Peyer's patch (tissue), 4 donors: ENCODE measurements around the gene ARMH2. TPM values are rescaled to one million over a fixed set of nuclear protein-coding genes. Genes with fewer than 3 reads are reported as not detected.

Experiments
- DNase-seq, 3 donors: peaks; one replicate each; pipeline ENCODE4 v3.0.0-alpha.2; 2017 to 2019
- H3K27ac ChIP-seq, 4 donors: fragments of 200-600 bp; sonication (generic); one replicate each; pipeline ENCODE4 v1.5.1; 2016 to 2019
- H3K27me3 ChIP-seq, 2 donors: fragments of 200-600 bp; sonication (generic); one replicate each; pipeline ENCODE4 v1.5.1; 2019
- H3K36me3 ChIP-seq, 3 donors: fragments of 200-600 bp; sonication (generic); one replicate each; pipeline ENCODE4 v1.5.1; 2016 to 2019
- H3K4me1 ChIP-seq, 4 donors: fragments of 200-600 bp; sonication (generic); one replicate each; pipeline ENCODE4 v1.5.1; 2016 to 2019
- H3K4me3 ChIP-seq, 4 donors: fragments of 200-600 bp; sonication (generic); 1 replicate in 3 of 4; 2 replicates in 1 of 4; pipeline ENCODE4 v1.5.1; 2016 to 2019; ENCODE audit warnings: mild to moderate bottlenecking in 1 of 4
- H3K9me3 ChIP-seq, 4 donors: fragments of 200-600 bp; sonication (generic); one replicate each; pipeline ENCODE4 v1.5.1; 2016 to 2019; ENCODE audit warnings: mild to moderate bottlenecking in 1 of 4
- POLR2A ChIP-seq, 2 donors: fragments of 450-650 bp; IDR thresholded peaks; one replicate each; pipeline ENCODE4 v1.5.1; 2017; ENCODE audit warnings: antibody characterized with exemption in 2 of 2, mild to moderate bottlenecking in 2 of 2, moderate library complexity in 2 of 2
- total RNA-seq, 4 donors: library from RNA; depleted of rRNA; stranded (reverse); fragments of >200 nt; gene quantifications; one replicate each; pipeline ENCODE4 v1.1.0, GENCODE V29; 2016
- TF ChIP-seq, protein P1 (sequence below), 6 experiments: fragments of 450-650 bp in 4 of 6; fragments of 200-600 bp in 2 of 6; sonication (generic) in 1 of 6; IDR thresholded peaks; one replicate each; pipeline ENCODE4 v1.5.1; 2017 to 2019; ENCODE audit warnings: antibody characterized with exemption in 6 of 6, mild to moderate bottlenecking in 3 of 6, moderate library complexity in 1 of 6

The ARMH2 gene
- total RNA-seq, 4 donors from 2014 or later, result not detected

DNA sequence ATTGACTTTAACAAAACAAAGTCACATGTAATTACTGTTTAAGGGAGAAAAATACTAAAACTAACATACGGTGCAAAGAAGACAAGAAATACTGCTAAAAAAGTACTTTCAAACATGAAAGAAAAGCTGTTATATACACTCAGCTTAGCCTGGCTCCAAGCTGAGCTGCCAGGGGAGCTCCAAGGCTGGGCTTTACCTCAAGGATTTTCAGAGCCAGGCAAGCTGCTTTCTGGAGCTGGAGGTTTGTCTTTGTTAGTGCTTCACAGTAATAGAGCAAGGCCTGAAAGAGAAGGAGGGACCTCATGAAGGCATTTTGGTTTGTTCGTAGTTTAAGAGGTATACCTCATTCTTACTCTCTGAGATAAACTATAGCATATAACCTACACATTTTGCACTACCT lies 19.6 kb upstream of the ARMH2 start:
- Histone ChIP-seq H3K9me3 (no peaks in the 10 kb centered on the region), H3K27ac (no peak overlapping the region)

DNA sequence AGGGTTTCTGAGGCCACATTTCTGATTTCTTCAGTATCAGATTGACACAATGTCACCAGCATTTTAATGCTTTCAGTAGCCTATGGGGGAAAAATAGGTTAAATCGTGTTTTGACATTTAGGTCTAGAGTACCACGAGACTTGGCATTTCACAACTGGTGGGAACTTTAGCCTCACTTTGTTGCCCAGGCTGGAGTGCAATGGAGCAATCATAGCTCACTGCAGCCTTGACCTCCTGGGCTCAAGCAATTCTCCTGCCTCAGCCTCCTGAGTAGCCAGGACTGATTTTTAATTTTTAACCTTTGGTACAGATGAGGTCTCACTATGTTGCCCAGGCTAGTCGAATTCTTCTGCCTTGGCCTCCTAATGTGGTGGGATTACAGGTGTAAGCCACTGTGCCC lies 11.0 kb upstream of the ARMH2 start:
- Histone ChIP-seq H3K36me3 (no peaks in the 10 kb centered on the region), H3K9me3 (no peaks in the 10 kb centered on the region), H3K27me3 (no peaks in the 10 kb centered on the region), H3K27ac (no peak overlapping the region), H3K4me3 (no peak overlapping the region), H3K4me1 (no peaks in the 10 kb centered on the region)
- TF ChIP-seq POLR2A (IDR thresholded peaks at IDR 0.05), result no peak
- TF ChIP-seq, protein P1, sequence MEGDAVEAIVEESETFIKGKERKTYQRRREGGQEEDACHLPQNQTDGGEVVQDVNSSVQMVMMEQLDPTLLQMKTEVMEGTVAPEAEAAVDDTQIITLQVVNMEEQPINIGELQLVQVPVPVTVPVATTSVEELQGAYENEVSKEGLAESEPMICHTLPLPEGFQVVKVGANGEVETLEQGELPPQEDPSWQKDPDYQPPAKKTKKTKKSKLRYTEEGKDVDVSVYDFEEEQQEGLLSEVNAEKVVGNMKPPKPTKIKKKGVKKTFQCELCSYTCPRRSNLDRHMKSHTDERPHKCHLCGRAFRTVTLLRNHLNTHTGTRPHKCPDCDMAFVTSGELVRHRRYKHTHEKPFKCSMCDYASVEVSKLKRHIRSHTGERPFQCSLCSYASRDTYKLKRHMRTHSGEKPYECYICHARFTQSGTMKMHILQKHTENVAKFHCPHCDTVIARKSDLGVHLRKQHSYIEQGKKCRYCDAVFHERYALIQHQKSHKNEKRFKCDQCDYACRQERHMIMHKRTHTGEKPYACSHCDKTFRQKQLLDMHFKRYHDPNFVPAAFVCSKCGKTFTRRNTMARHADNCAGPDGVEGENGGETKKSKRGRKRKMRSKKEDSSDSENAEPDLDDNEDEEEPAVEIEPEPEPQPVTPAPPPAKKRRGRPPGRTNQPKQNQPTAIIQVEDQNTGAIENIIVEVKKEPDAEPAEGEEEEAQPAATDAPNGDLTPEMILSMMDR (IDR thresholded peaks at IDR 0.05), result no peak
- no peak for DNase-seq

More for the DNA sequence above, 19.6 kb upstream of the ARMH2 start:
- Histone ChIP-seq H3K4me3 (no peak overlapping the region), H3K36me3 (no peaks in the 10 kb centered on the region), H3K27me3 (no peaks in the 10 kb centered on the region), H3K4me1 (no peaks in the 10 kb centered on the region)
- no peak for DNase-seq
- TF ChIP-seq POLR2A (IDR thresholded peaks at IDR 0.05), result no peak
- TF ChIP-seq, protein P1 (IDR thresholded peaks at IDR 0.05), result no peak

- H3K27ac ChIP-seq, result no peak overlapping the region
- TF ChIP-seq POLR2A (IDR thresholded peaks at IDR 0.05), result no peak
- no peaks in the 10 kb centered on the region for H3K36me3 ChIP-seq
- DNase-seq, result no peak
- H3K27me3 ChIP-seq, result no peaks in the 10 kb centered on the region
- H3K9me3 ChIP-seq, result no peaks in the 10 kb centered on the region
- no peak overlapping the region for H3K4me3 ChIP-seq
- no peaks in the 10 kb centered on the region for H3K4me1 ChIP-seq
Observed at GRCh38 chr6:24807584-24807983, 8.9 kb upstream of the ARMH2 start.

DNA sequence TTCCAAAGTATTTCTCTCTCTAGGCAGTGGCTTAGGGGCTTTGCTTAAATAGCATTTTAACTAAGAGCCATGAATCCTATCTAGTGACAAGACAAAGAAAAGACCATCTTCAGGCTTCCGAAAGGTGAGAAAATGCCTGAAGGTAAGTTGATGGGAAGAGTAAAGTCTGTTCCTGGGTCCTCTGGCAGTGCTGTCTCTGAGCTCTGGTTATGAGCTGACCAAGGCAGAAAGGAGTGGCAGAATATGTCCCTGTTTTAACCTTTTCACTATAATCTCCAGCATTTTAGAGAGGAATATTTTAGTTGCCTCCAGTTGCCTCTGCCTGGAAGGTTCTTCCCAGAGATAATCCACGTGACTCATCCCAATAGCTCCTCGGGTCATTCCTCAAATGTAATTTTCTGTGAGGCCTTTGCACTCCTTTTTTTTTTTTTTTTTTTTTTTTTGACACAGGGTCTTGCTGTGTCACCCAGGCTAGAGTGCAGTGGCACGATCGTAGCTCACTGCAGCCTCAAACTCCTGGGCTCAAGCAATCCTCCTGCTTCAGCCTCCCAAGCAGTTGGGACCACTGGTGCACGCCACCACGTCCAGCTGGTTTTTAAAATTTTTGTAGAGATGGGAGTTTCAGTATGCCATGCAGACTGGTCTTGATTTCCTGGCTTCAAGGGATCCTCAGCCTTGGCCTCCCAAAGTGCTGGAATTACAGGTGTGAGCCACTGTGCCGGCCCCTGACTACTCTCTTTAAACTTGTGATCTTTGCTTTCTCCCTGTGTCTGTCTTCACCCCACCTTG lies 3.7 kb upstream of the ARMH2 start:
- Histone ChIP-seq H3K27me3 (no peaks in the 10 kb centered on the region), H3K36me3 (no peaks in the 10 kb centered on the region), H3K4me1 (no peaks in the 10 kb centered on the region), H3K27ac (no peak overlapping the region), H3K9me3 (no peaks in the 10 kb centered on the region), H3K4me3 (no peak overlapping the region)
- no peak for TF ChIP-seq POLR2A (IDR thresholded peaks at IDR 0.05)
- TF ChIP-seq, protein P1 (IDR thresholded peaks at IDR 0.05), result no peak
- DNase-seq, result no peak

DNA sequence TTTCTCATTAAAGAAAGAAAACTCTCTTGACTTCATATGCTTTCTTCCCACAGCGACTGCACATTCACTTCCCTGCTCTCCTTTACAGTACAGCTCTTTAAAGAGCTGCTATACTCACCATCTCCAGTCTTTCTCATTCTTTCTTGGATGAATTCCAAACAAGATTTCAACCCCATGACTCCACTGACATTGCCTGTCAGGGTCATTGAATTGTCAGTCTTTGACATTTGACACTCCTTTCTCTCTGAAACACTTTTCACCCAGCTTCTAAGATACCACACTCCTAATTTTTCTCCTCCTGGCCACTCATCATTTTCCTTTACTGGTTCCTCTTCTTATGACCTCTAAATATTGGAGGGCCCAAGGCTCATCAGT lies 811 bp upstream of the ARMH2 start:
- TF ChIP-seq, protein P1 (IDR thresholded peaks at IDR 0.05), result no peak
- no peak for TF ChIP-seq POLR2A (IDR thresholded peaks at IDR 0.05)
- H3K4me1 ChIP-seq, result no peaks in the 10 kb centered on the region

GRCh38 chr6:24797596-24798216 lies 1.0 kb downstream of the ARMH2 start:
- Histone ChIP-seq H3K36me3 (no peaks in the 10 kb centered on the region), H3K27me3 (no peaks in the 10 kb centered on the region), H3K4me1 (no peaks in the 10 kb centered on the region), H3K27ac (no peak overlapping the region), H3K9me3 (no peaks in the 10 kb centered on the region), H3K4me3 (no peak overlapping the region)
- DNase-seq, result no peak
- no peak for TF ChIP-seq POLR2A (IDR thresholded peaks at IDR 0.05)
- TF ChIP-seq, protein P1 (IDR thresholded peaks at IDR 0.05), result no peak

More for the DNA sequence above, 811 bp upstream of the ARMH2 start:
- Histone ChIP-seq H3K27ac (no peak overlapping the region), H3K9me3 (no peaks in the 10 kb centered on the region), H3K36me3 (no peaks in the 10 kb centered on the region), H3K27me3 (no peaks in the 10 kb centered on the region), H3K4me3 (no peak overlapping the region)
- DNase-seq, result no peak
